Common myeloid progenitor, CD34-positive (primary cell): ENCODE data around the gene MAGI2.

Experiments
- CTCF ChIA-PET: fragments of 350-600 bp; sonication (Branson Sonifier 250); formaldehyde crosslinking; loops from one replicate; lab custom pipeline; 2021; ENCODE audit warnings: antibody characterized with exemption; lab: Charles Lee
- POLR2A ChIA-PET: fragments of 350-600 bp; sonication (Branson Sonifier 250); formaldehyde crosslinking; loops from one replicate; lab custom pipeline; 2021; ENCODE audit warnings: antibody characterized with exemption; lab: Charles Lee
- DNase-seq, 3 donors: peaks; one replicate each; pipeline versions ENCODE4 v3.0.0 to v3.0.0-alpha.2; 2013
- H3K27ac ChIP-seq, 2 experiments: 1 replicate in 1 of 2; 2 replicates in 1 of 2; pipeline ENCODE4 v1.7.0; 2013; ENCODE audit warnings: inconsistent platforms in 2 of 2, low read length in 2 of 2, mild to moderate bottlenecking in 2 of 2, low read depth in 1 of 2, moderate library complexity in 1 of 2; ENCODE audit not compliant: severe bottlenecking in 2 of 2, insufficient read depth in 1 of 2, poor library complexity in 1 of 2
- H3K27me3 ChIP-seq, 5 experiments: replicated peaks in 2 of 5; 1 replicate in 3 of 5; 2 replicates in 2 of 5; pipeline versions ENCODE4 v1.6.1 to v1.7.0; 2013; ENCODE audit warnings: low read length in 4 of 5, mild to moderate bottlenecking in 2 of 5, moderate library complexity in 2 of 5, inconsistent platforms in 1 of 5; ENCODE audit not compliant: insufficient read depth in 5 of 5, control insufficient read depth in 4 of 5
- H3K36me3 ChIP-seq, 4 experiments: 1 replicate in 2 of 4; 2 replicates in 2 of 4; pipeline versions ENCODE4 v1.6.1 to v1.7.0; 2013; ENCODE audit warnings: low read length in 3 of 4, control low read depth in 1 of 4, mild to moderate bottlenecking in 1 of 4; ENCODE audit not compliant: control insufficient read depth in 4 of 4, insufficient read depth in 4 of 4
- H3K4me1 ChIP-seq, 4 experiments: 1 replicate in 3 of 4; 2 replicates in 1 of 4; pipeline versions ENCODE4 v1.6.1 to v1.7.1; 2013; ENCODE audit warnings: low read length in 3 of 4, mild to moderate bottlenecking in 3 of 4, control low read depth in 1 of 4, inconsistent platforms in 1 of 4, moderate library complexity in 1 of 4; ENCODE audit not compliant: control insufficient read depth in 4 of 4, insufficient read depth in 4 of 4; ENCODE audit errors: control extremely low read depth in 1 of 4
- H3K4me3 ChIP-seq, 7 experiments: 1 replicate in 4 of 7; 2 replicates in 3 of 7; pipeline versions ENCODE4 v1.5.1 to v1.7.0; 2013; ENCODE audit warnings: mild to moderate bottlenecking in 7 of 7, low read length in 6 of 7, moderate library complexity in 6 of 7, inconsistent platforms in 2 of 7, low read depth in 2 of 7, control low read depth in 1 of 7; ENCODE audit not compliant: insufficient read depth in 4 of 7, control insufficient read depth in 1 of 7; ENCODE audit errors: extremely low read depth in 1 of 7
- H3K9me3 ChIP-seq, 5 experiments: 1 replicate in 4 of 5; 2 replicates in 1 of 5; pipeline versions ENCODE4 v1.6.1 to v1.7.1; 2013; ENCODE audit warnings: low read length in 4 of 5, mild to moderate bottlenecking in 2 of 5, inconsistent platforms in 1 of 5, low read depth in 1 of 5, moderate library complexity in 1 of 5; ENCODE audit not compliant: control insufficient read depth in 4 of 5, insufficient read depth in 2 of 5; ENCODE audit errors: control extremely low read depth in 1 of 5
- WGBS: methylation state at CpG from one replicate; pipeline ENCODE4 v1.1.5; 2013; ENCODE audit not compliant: insufficient coverage; 5-methylcytosine and 5-hydroxymethylcytosine counted together

Gene MAGI2

GRCh38 chr7:79400222-79400621 lies 53.2 kb downstream of the MAGI2 start:
- H3K4me3 ChIP-seq, result no peak overlapping the region

DNA sequence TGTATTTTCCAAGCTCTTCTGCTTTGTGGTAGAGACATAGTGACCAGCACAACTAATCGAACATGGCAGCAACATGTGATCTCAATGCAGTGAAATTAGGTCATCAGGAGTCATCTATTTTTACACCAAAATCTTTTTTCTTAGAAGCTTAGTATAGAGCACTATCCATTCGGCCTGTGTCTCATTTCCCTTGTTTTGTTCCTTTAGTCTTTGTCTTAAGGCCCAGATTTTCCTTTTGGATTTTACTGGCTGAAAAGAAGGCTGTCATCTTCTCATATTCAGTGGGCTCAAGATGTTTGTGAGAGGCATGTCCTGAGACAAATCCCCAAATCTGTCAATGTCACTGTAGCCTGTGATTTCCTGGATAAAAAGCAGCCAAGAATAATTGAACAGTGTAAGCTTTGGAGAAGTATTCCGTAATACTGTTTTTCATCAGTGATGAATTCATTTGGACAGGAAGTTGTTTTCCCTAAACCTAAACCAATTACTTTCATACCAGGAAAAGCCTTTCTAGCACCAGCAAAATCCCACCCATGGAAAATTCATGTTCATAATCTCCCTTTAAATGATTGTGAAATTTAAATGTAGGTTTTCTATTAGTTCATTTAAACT lies 55.2 kb downstream of the MAGI2 start:
- ChIA-PET POLR2A (no interaction called here), CTCF (no interaction called here)
- DNase-seq, result no peak
- no peak overlapping the region for H3K4me3 ChIP-seq
- H3K4me1 ChIP-seq, result no peaks in the 10 kb centered on the region
- H3K27ac ChIP-seq, result no peak overlapping the region
- H3K36me3 ChIP-seq, result no peaks in the 10 kb centered on the region
- H3K9me3 ChIP-seq, result no peaks in the 10 kb centered on the region
- no peaks in the 10 kb centered on the region for H3K27me3 ChIP-seq
- 100% methylated on average over 1 of the region's 3 CpGs for WGBS

More at GRCh38 chr7:79400222-79400621, 53.2 kb downstream of the MAGI2 start:
- ChIA-PET CTCF (no interaction called here), POLR2A (no interaction called here)
- DNase-seq, result no peak
- Histone ChIP-seq H3K36me3 (no peaks in the 10 kb centered on the region), H3K27ac (no peak overlapping the region), H3K27me3 (no peaks in the 10 kb centered on the region), H3K9me3 (no peaks in the 10 kb centered on the region), H3K4me1 (no peaks in the 10 kb centered on the region)

GRCh38 chr7:79386688-79387422 lies 66.6 kb downstream of the MAGI2 start:
- Histone ChIP-seq H3K4me3 (no peak overlapping the region), H3K4me1 (no peaks in the 10 kb centered on the region), H3K27ac (no peak overlapping the region), H3K36me3 (no peaks in the 10 kb centered on the region), H3K27me3 (no peaks in the 10 kb centered on the region), H3K9me3 (no peaks in the 10 kb centered on the region)
- DNase-seq, result no peak
- POLR2A ChIA-PET, result no interaction called here
- CTCF ChIA-PET, result no interaction called here
- WGBS, result 100% methylated on average over 2 of the region's 4 CpGs

GRCh38 chr7:79381921-79382320 lies 71.5 kb downstream of the MAGI2 start:
- no peaks in the 10 kb centered on the region for H3K4me1 ChIP-seq
- ChIA-PET CTCF (no interaction called here), POLR2A (no interaction called here)
- H3K27me3 ChIP-seq, result no peaks in the 10 kb centered on the region
- no peak for DNase-seq
- H3K9me3 ChIP-seq, result no peaks in the 10 kb centered on the region
- no peaks in the 10 kb centered on the region for H3K36me3 ChIP-seq
- H3K4me3 ChIP-seq, result no peak overlapping the region
- no peak overlapping the region for H3K27ac ChIP-seq

DNA sequence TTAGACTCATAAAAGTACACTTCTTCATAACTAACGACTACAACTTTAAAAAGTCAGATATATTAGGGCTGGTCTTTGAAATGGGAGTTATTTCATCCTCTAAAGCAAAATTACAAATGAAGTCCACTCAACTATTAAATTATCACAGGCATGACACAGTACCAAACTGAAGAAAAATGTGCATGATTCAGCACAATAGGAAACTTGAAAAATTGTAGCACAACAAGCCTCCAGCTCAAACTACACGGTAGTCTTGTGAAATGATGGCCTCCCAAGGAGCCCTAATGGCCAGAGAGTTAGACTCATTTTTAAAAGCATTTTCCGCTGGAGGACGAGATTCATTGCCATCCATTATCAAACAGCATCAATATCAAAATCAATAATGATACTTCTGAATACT lies 76.4 kb downstream of the MAGI2 start:
- Histone ChIP-seq H3K27me3 (no peaks in the 10 kb centered on the region), H3K27ac (no peak overlapping the region), H3K4me1 (no peaks in the 10 kb centered on the region), H3K36me3 (no peaks in the 10 kb centered on the region), H3K4me3 (no peak overlapping the region), H3K9me3 (no peaks in the 10 kb centered on the region)
- ChIA-PET POLR2A (no interaction called here), CTCF (interaction anchor here (1.3 kb wide), 1 partner anchor 16 kb away, joined by 3 read pairs; no protein-coding TSS in a partner anchor)
- no peak for DNase-seq
- WGBS, result 40% methylated on average over 1 of the region's 4 CpGs

DNA sequence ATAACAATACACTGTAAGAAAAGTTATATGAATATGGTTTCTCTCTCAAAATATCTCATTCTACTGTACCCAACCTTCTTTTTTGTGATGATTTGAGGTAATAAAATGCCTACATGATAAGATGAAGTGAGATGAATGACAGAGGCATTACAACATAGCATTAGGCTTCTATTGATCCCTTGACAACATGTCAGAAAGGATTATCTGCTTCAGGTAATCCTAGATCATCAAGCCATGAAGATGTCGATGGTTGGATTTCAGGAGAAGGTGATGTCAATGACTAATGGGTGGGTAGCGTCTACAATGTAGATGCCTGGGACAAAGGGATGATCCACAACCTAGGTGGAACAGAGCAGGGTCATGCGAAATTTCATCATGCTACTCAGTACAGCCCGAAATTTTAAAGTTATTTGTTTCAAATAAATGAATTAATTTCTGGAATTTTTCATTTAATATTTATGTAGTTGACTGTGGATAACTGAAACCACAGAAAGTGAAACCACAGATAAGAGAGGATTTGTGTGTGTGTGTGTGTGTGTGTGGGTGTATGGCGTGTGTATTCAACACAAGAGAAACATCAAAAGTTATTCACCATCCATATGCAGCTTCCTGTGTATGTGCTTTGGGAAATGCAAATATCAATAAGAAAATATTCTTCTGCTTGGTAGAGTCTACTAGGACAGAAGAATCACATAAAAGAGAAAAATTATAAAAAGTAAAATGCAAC lies 77.0 kb downstream of the MAGI2 start:
- DNase-seq, result no peak
- H3K9me3 ChIP-seq, result no peaks in the 10 kb centered on the region
- H3K4me3 ChIP-seq, result no peak overlapping the region
- 100% methylated on average over 2 of the region's 5 CpGs for WGBS
- CTCF ChIA-PET, result no interaction called here
- no peaks in the 10 kb centered on the region for H3K36me3 ChIP-seq
- no peaks in the 10 kb centered on the region for H3K4me1 ChIP-seq
- POLR2A ChIA-PET, result no interaction called here
- no peaks in the 10 kb centered on the region for H3K27me3 ChIP-seq
- H3K27ac ChIP-seq, result no peak overlapping the region

- POLR2A ChIA-PET, result no interaction called here
- no peak for DNase-seq
- Histone ChIP-seq H3K27me3 (no peaks in the 10 kb centered on the region), H3K9me3 (peaks cover 0 to 5% (median 1%) of the 10 kb centered on the region in 5 experiments), H3K36me3 (no peaks in the 10 kb centered on the region), H3K27ac (no peak overlapping the region), H3K4me1 (no peaks in the 10 kb centered on the region), H3K4me3 (no peak overlapping the region)
- CTCF ChIA-PET, result interaction anchor here (0.5 kb wide), 1 partner anchor 18 kb away, joined by 4 read pairs; no protein-coding TSS in a partner anchor
- WGBS, result 100% methylated on average over 1 of the region's 2 CpGs
Measured at GRCh38 chr7:79361214-79361613, 92.3 kb downstream of the MAGI2 start.
